Activated CD4-positive, alpha-beta T cell treated with anti-CD3 and anti-CD28 coated beads, Interleukin-2, amount 10 ng/mL, durations not matched to agents 24 days and 14 days (primary cell): ENCODE data around the gene PIK3C3. TPM values are rescaled to one million over a fixed set of nuclear protein-coding genes. Genes with fewer than 3 reads are reported as not detected.
"Not testable (repeated sequence)": the region's sequence is repeated elsewhere in the genome, so short reads cannot be mapped to it uniquely, and the experiment has no call there.

ENCODE experiments used
- DNase-seq: peaks from one replicate; pipeline ENCODE4 v3.0.0; 2022
- H3K27ac Mint-ChIP-seq: one replicate; pipeline ENCODE4 v1.8.0; 2022; ENCODE audit warnings: mild to moderate bottlenecking, mixed read lengths
- H3K27me3 Mint-ChIP-seq: one replicate; pipeline ENCODE4 v1.8.0; 2022; ENCODE audit warnings: mixed read lengths
- H3K36me3 Mint-ChIP-seq: one replicate; pipeline ENCODE4 v1.8.0; 2022; ENCODE audit warnings: low read depth, mild to moderate bottlenecking, mixed read lengths
- H3K4me1 Mint-ChIP-seq: one replicate; pipeline ENCODE4 v1.8.0; 2021; ENCODE audit warnings: mixed read lengths
- H3K4me3 Mint-ChIP-seq: one replicate; pipeline ENCODE4 v1.8.0; 2022; ENCODE audit warnings: mild to moderate bottlenecking, moderate library complexity, mixed read lengths
- H3K9me3 Mint-ChIP-seq: one replicate; pipeline ENCODE4 v1.8.0; 2021; ENCODE audit warnings: mixed read lengths
- intact Hi-C: fragments of 100-400 bp; cut with micrococcal nuclease; formaldehyde crosslinking; loops from one replicate; pipeline ENCODE4 v1.15.1; 2023
- total RNA-seq: library from RNA; stranded (reverse); gene quantifications from 2 replicates; pipeline ENCODE4 v1.2.3, GENCODE V29; 2022

PIK3C3 gene
- total RNA-seq, 1 donor from 2014 or later = 57.1 TPM

GRCh38 chr18:42082415-42083234 is 127.6 kb downstream of the PIK3C3 start:
- Mint-ChIP-seq H3K4me3 (peak overlapping the region; percentile 52), H3K4me1 (peaks cover 21% of the 10 kb centered on the region), H3K27me3 (no peaks in the 10 kb centered on the region), H3K9me3 (no peaks in the 10 kb centered on the region), H3K36me3 (peaks cover 45% of the 10 kb centered on the region), H3K27ac (peak overlapping the region; percentile 85)
- intact Hi-C loops = loop anchor here (5.0 kb wide), 1 partner anchor 55 kb away; no protein-coding TSS in a partner anchor
- DNase-seq = no peak

DNA sequence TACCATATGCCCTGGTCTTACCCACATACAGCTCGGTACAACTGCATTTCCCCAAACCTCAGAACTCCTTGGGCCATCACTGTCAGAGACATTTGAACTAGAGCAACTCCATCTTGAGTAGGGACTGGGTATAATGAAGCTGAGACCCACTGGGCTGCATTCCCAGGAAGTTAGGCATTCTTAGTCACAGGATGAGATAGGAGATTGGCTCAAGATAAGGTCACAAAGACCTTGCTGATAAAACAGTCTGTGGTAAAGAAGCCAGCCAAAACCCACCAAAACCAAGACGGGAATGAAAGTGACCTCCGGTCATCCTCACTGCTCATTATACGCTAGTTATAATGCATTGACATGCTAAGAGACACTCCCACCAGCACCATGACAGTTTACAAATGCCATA is 131.3 kb downstream of the PIK3C3 start:
- no peak overlapping the region for H3K27ac Mint-ChIP-seq
- H3K9me3 Mint-ChIP-seq = no peaks in the 10 kb centered on the region
- peaks cover 21% of the 10 kb centered on the region for H3K4me1 Mint-ChIP-seq
- intact Hi-C loops = no loop called here
- H3K36me3 Mint-ChIP-seq = peaks cover 24% of the 10 kb centered on the region
- no peaks in the 10 kb centered on the region for H3K27me3 Mint-ChIP-seq
- no peak for DNase-seq
- H3K4me3 Mint-ChIP-seq = no peak overlapping the region

- Mint-ChIP-seq H3K27me3 (no peaks in the 10 kb centered on the region), H3K4me1 (peaks cover 16% of the 10 kb centered on the region), H3K4me3 (no peak overlapping the region), H3K36me3 (peaks cover 19% of the 10 kb centered on the region), H3K27ac (no peak overlapping the region), H3K9me3 (no peaks in the 10 kb centered on the region)
- no peak for DNase-seq
- intact Hi-C loops = no loop called here
Observed at GRCh38 chr18:42087235-42087634, 132.2 kb downstream of the PIK3C3 start.

DNA sequence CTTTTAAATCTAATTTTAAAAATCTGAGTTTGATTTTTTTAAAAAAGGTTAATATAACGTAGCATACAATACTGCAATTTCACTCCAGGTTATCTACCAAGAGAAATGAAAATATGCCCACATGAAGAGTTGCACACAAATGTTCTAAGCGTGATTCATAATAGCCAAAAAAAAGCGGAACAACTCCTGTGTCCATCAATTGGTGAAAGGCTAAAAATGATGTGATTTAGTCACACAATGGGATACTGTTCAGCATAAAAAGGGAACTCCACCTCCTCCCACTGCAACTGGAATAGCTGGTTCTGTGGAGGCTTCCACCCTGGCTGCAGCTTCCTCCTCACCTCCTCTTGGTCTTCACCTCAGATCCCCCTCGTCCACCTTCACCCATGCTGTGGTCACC is 132.8 kb downstream of the PIK3C3 start:
- H3K4me3 Mint-ChIP-seq = no peak overlapping the region
- no peaks in the 10 kb centered on the region for H3K9me3 Mint-ChIP-seq
- intact Hi-C loops = no loop called here
- peaks cover 10% of the 10 kb centered on the region for H3K4me1 Mint-ChIP-seq
- no peak overlapping the region for H3K27ac Mint-ChIP-seq
- DNase-seq = no peak
- H3K36me3 Mint-ChIP-seq = peaks cover 13% of the 10 kb centered on the region
- H3K27me3 Mint-ChIP-seq = no peaks in the 10 kb centered on the region

DNA sequence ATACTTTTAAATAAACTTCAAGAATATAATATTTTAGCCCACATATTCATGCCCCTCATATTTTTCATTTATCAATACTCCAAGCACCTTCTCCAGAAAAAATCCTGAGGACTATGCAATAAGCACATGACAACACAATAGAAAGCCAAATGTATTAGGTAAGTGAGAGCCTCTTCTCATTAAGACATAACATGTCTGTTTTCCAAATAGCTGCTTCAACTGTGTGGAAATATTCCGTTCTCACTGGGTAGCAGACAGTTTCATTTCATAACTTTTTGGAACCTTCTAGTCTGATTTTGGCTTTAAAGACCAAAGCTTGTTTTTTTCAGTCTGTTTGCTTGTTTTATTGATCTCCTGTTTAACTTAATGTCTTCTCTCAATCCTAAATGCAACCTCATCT is 137.8 kb downstream of the PIK3C3 start:
- peaks cover 2% of the 10 kb centered on the region for H3K4me1 Mint-ChIP-seq
- intact Hi-C loops = no loop called here
- DNase-seq = no peak
- H3K27ac Mint-ChIP-seq = no peak overlapping the region
- no peak overlapping the region for H3K4me3 Mint-ChIP-seq
- H3K36me3 Mint-ChIP-seq = no peaks in the 10 kb centered on the region
- peaks cover 3% of the 10 kb centered on the region for H3K27me3 Mint-ChIP-seq
- no peaks in the 10 kb centered on the region for H3K9me3 Mint-ChIP-seq

DNA sequence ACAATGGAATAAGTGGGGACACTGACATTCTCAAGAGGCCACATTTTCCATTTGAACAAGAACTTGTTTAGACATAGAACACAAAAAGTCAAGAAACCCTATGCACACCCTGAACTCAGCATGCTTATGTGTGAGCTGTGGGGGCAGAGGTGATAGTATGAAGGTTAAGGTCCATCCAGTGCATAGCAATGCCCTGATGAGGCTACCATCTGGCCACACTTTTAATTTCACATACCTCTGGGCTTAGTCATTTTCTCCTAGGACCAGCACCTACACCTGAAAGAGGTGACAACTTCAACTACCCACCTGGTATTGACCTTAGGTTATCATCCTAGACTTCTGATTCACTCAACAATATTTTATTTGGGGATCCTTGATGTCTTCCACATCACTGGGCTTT is 139.8 kb downstream of the PIK3C3 start:
- Mint-ChIP-seq H3K4me1 (no peaks in the 10 kb centered on the region), H3K9me3 (no peaks in the 10 kb centered on the region), H3K4me3 (no peak overlapping the region), H3K36me3 (no peaks in the 10 kb centered on the region), H3K27ac (no peak overlapping the region), H3K27me3 (peaks cover 5% of the 10 kb centered on the region)
- DNase-seq = no peak
- intact Hi-C loops = no loop called here

DNA sequence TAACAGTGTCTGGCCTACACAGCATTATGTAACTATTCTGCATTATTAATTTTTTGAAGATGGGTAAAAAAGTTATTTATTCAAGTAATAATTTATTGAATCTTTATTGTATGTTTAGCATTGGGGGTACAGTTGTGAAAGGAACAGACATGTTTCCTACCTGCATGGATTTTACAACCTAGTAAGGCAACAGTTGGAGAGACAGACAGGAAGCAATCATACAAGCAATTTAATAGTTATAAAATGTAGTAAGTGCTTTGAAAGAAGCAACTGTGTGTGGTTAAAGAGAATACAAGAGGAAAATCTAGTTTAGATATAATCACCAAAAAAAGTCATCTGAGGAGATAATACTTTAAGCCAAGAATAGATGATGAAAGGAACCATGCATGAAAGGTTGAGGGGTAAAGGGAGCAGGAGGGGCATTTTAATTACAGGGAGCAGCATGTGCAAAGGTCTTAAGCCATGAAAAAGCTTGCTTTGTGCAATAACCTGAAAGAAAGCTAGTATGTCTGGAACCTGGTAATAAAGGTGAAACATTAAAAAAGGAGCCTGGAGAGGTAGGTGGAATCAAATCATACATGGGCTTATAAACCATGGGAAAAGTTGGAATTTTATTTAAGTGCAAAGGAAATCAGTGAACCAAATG is 140.8 kb downstream of the PIK3C3 start:
- H3K4me3 Mint-ChIP-seq = no peak overlapping the region
- no peak for DNase-seq
- intact Hi-C loops = no loop called here
- H3K9me3 Mint-ChIP-seq = no peaks in the 10 kb centered on the region
- no peaks in the 10 kb centered on the region for H3K4me1 Mint-ChIP-seq
- peaks cover 5% of the 10 kb centered on the region for H3K27me3 Mint-ChIP-seq
- no peaks in the 10 kb centered on the region for H3K36me3 Mint-ChIP-seq
- no peak overlapping the region for H3K27ac Mint-ChIP-seq

DNA sequence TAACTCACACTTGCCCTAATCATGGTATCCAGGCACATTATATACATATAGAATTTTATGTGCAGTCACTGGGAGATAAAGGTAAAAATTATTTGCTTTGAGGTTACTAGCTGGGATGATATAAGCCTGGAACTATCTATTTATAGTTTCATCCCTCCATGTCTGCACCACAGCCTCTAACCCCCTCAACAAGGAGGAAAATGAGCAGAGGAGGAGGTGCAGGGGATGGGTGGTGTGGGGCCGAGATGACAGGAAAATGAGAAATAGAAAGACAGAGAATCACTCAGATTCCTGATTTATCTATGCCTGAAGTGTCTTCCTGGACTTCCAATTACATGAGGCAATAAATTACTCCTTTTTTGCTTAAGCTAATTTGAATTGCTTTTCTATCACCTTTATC is 145.2 kb downstream of the PIK3C3 start:
- intact Hi-C loops = no loop called here
- Mint-ChIP-seq H3K4me3 (no peak overlapping the region), H3K9me3 (no peaks in the 10 kb centered on the region), H3K36me3 (no peaks in the 10 kb centered on the region), H3K27ac (no peak overlapping the region), H3K4me1 (no peaks in the 10 kb centered on the region), H3K27me3 (peaks cover 5% of the 10 kb centered on the region)
- no peak for DNase-seq

- Mint-ChIP-seq H3K4me3 (no peak overlapping the region), H3K27me3 (peaks cover 5% of the 10 kb centered on the region), H3K4me1 (no peaks in the 10 kb centered on the region), H3K27ac (no peak overlapping the region), H3K9me3 (no peaks in the 10 kb centered on the region), H3K36me3 (no peaks in the 10 kb centered on the region)
- no peak for DNase-seq
- intact Hi-C loops = no loop called here
Observed at GRCh38 chr18:42100911-42101310, 145.9 kb downstream of the PIK3C3 start.

GRCh38 chr18:42105394-42105793 is 150.4 kb downstream of the PIK3C3 start:
- intact Hi-C loops = no loop called here
- DNase-seq = no peak
- no peaks in the 10 kb centered on the region for H3K4me1 Mint-ChIP-seq
- no peak overlapping the region for H3K4me3 Mint-ChIP-seq
- no peaks in the 10 kb centered on the region for H3K9me3 Mint-ChIP-seq
- no peaks in the 10 kb centered on the region for H3K27me3 Mint-ChIP-seq
- no peak overlapping the region for H3K27ac Mint-ChIP-seq
- no peaks in the 10 kb centered on the region for H3K36me3 Mint-ChIP-seq

DNA sequence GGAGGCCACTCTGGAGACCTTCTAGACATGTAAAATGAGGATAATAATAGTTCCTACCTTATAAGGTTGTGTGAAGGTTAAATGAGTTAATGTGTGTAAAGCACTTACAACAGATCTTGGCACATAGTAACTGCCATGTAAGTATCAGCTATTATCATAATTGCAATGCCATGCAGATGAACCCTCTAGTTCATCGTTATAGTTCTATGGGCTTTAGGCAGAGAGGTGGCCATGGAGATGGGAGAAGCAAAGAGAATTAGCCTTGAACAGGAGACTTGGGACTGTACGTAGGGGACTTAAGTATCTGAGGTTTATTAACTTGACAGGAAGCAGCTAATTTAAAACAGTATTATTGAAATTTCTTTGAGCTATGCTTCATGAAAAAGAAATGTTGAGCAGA is 151.8 kb downstream of the PIK3C3 start:
- Mint-ChIP-seq H3K9me3 (no peaks in the 10 kb centered on the region), H3K36me3 (no peaks in the 10 kb centered on the region), H3K4me3 (no peak overlapping the region), H3K27me3 (no peaks in the 10 kb centered on the region), H3K27ac (no peak overlapping the region), H3K4me1 (no peaks in the 10 kb centered on the region)
- DNase-seq = no peak
- intact Hi-C loops = no loop called here

GRCh38 chr18:42107287-42107686 is 152.3 kb downstream of the PIK3C3 start:
- Mint-ChIP-seq H3K4me3 (no peak overlapping the region), H3K27me3 (no peaks in the 10 kb centered on the region), H3K4me1 (no peaks in the 10 kb centered on the region), H3K36me3 (no peaks in the 10 kb centered on the region), H3K9me3 (no peaks in the 10 kb centered on the region), H3K27ac (no peak overlapping the region)
- intact Hi-C loops = no loop called here
- no peak for DNase-seq

GRCh38 chr18:42107691-42108450 is 152.8 kb downstream of the PIK3C3 start:
- Mint-ChIP-seq H3K4me3 (no peak overlapping the region), H3K4me1 (no peaks in the 10 kb centered on the region), H3K36me3 (no peaks in the 10 kb centered on the region), H3K27me3 (no peaks in the 10 kb centered on the region), H3K27ac (no peak overlapping the region), H3K9me3 (no peaks in the 10 kb centered on the region)
- intact Hi-C loops = no loop called here
- DNase-seq = no peak

- not testable (repeated sequence) for H3K36me3 Mint-ChIP-seq, H3K27me3 Mint-ChIP-seq, H3K4me1 Mint-ChIP-seq, H3K4me3 Mint-ChIP-seq, H3K27ac Mint-ChIP-seq, H3K9me3 Mint-ChIP-seq, DNase-seq
- intact Hi-C loops = loop anchor here (5.0 kb wide), 3 partner anchors 160 to 1475 kb away; no protein-coding TSS in a partner anchor
Observed at GRCh38 chr18:42112147-42112546, 157.1 kb downstream of the PIK3C3 start.
